ENCODE results near the gene SBNO2. TPM values are rescaled to one million over a fixed set of nuclear protein-coding genes. Genes with fewer than 3 reads are reported as not detected.

SBNO2 gene
- total and polyA plus RNA-seq, 9 of the 15 experiments (the other 6 are each of a cell fraction or from before 2014, with no cell fraction given), result 0.01 to 46.2 (median 6.7) TPM

- TF ChIP-seq ZBTB26 (CRISPR knock-in tag; IDR thresholded peaks at IDR 0.05), result peak; percentile 81; the same call in 1 of the 2 replicates
- TF ChIP-seq ZNF668 (CRISPR knock-in tag; IDR thresholded peaks at IDR 0.05), result no peak
- no peak for TF ChIP-seq ZNF3 (CRISPR knock-in tag; IDR thresholded peaks at IDR 0.05)
- no peak for TF ChIP-seq NCOA1 (IDR thresholded peaks at IDR 0.05; ENCODE audit: low read depth)
- TF ChIP-seq FOXK1 (CRISPR knock-in tag; IDR thresholded peaks at IDR 0.05; ENCODE audit: borderline replicate concordance), result no peak
- no peak for TF ChIP-seq HIVEP1 (CRISPR knock-in tag; IDR thresholded peaks at IDR 0.05)
- TF ChIP-seq KAT8 (IDR thresholded peaks at IDR 0.05; ENCODE audit: low read depth), result no peak
- no peak for TF ChIP-seq SIX5 (IDR thresholded peaks at IDR 0.05; ENCODE audit: borderline replicate concordance in 1 of 2, insufficient read depth in 1 of 2, low read depth in 1 of 2, low read length in 2 of 2)
- TF ChIP-seq MTF1 (CRISPR knock-in tag; IDR thresholded peaks at IDR 0.05; ENCODE audit: borderline replicate concordance), result no peak
- no peak for TF ChIP-seq MCM2 (IDR thresholded peaks at IDR 0.05; ENCODE audit: low read depth)
- no peak for TF ChIP-seq CBX5 (IDR thresholded peaks at IDR 0.05; ENCODE audit: borderline replicate concordance, low read depth)
- TF ChIP-seq HBP1 (CRISPR knock-in tag; IDR thresholded peaks at IDR 0.05), result peak; percentile 96
- no peak for TF ChIP-seq GTF2F1 (IDR thresholded peaks at IDR 0.05; ENCODE audit: low read depth, low read length)
- no peak for TF ChIP-seq ZNF511 (CRISPR knock-in tag; IDR thresholded peaks at IDR 0.05)
- TF ChIP-seq ZFPM2 (CRISPR knock-in tag; IDR thresholded peaks at IDR 0.05), result no peak
- TF ChIP-seq DNMT1 (IDR thresholded peaks at IDR 0.05), result 0 out of 2 replicates have a peak, but pooled peaks have one; percentile 52
- no peak for TF ChIP-seq BCL6 (CRISPR knock-in tag; IDR thresholded peaks at IDR 0.05)
- TF ChIP-seq DMBX1 (CRISPR knock-in tag; IDR thresholded peaks at IDR 0.05; ENCODE audit: borderline replicate concordance), result no peak
- TF ChIP-seq OTX1 (CRISPR knock-in tag; IDR thresholded peaks at IDR 0.05), result peak; percentile 92
- no peak for TF ChIP-seq C11orf30 (IDR thresholded peaks at IDR 0.05; ENCODE audit: low read depth)
- 0 out of 2 replicates have a peak, but pooled peaks have one; percentile 29 for TF ChIP-seq ILF3 (IDR thresholded peaks at IDR 0.05; ENCODE audit: borderline replicate concordance)
- no peak for TF ChIP-seq HINFP (tag; conservative IDR thresholded peaks at IDR 0.05; ENCODE audit: low read depth)
- no peak for TF ChIP-seq MBD1 (CRISPR knock-in tag; IDR thresholded peaks at IDR 0.05)
- TF ChIP-seq CTBP1 (IDR thresholded peaks at IDR 0.05; ENCODE audit: borderline replicate concordance), result no peak
Measured at GRCh38 chr19:1085053-1085658, 88.9 kb downstream of the SBNO2 start (continued).
